Medulla oblongata (tissue), 1 donor: ENCODE measurements around the gene PPT2.
"Not testable (repeated sequence)": the region's sequence is repeated elsewhere in the genome, so short reads cannot be mapped to it uniquely, and the experiment has no call there.

Source experiments
- DNase-seq: peaks from one replicate; pipeline ENCODE4 v3.0.0-alpha.2; 2015; ENCODE audit errors: extremely low spot score

PPT2 gene

DNA sequence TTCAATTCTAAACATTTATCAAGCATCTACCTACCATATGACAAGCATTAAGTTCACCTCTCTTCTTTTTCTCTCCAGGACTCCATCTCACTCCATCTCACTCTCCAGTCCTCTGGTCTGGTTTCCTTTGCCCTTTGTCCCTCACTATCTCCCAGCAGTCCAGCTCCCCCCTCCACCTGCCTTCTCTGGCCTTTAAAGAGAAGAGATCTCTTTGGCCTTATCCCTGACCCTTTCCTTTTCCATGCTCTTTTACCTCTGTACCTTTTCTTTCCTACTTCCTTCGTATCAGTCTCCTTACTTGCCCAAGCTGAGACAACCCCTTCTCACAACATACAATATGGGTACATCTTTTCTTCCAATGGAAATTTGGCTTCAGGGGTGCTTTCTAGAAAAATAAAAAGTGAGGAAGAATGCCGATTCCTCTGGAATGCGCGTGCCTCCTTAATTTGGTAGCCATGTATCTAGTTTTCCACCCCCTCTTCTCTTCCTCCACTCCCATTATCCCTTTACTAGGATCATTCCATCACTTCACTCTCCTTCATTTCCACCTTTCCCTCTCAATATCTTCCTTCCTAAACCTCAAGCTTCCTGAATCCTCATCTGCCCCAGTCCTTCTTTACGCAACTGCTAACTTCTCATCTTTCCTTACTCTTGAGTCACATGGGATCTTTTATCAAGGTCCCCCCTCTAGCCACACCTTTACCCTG, 22.7 kb downstream of the PPT2 start:
- DNase-seq = peak; percentile 20

DNA sequence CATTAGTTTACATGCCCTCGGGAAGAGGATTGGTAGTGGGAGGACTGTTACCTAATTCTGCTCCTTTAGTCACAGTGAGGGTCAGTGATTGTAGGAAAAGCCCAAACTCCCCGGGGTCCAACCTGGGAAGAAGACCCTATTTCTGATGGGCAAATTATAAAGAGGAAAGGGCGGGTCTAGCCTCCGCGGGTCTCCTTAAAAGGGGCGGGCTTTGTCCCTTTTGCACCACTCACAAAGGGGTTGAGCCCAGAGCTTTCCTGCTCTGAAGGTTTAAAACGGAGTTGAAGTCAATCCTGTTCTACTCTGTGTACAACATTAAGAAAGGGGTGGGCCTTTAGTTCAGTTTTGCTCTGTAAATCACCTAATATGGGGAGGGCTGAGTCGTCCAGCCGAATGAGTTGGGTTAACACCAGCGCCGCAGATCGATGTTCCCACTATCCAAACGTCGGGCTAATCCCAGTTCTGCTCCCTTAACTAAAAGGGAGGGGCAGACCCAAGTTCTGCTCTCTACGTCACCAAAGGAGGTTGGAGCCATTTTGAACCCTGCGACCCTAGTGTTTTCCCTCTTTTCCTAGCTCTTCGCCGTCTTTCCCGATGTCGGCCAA, 23.3 kb downstream of the PPT2 start:
- no peak for DNase-seq

DNA sequence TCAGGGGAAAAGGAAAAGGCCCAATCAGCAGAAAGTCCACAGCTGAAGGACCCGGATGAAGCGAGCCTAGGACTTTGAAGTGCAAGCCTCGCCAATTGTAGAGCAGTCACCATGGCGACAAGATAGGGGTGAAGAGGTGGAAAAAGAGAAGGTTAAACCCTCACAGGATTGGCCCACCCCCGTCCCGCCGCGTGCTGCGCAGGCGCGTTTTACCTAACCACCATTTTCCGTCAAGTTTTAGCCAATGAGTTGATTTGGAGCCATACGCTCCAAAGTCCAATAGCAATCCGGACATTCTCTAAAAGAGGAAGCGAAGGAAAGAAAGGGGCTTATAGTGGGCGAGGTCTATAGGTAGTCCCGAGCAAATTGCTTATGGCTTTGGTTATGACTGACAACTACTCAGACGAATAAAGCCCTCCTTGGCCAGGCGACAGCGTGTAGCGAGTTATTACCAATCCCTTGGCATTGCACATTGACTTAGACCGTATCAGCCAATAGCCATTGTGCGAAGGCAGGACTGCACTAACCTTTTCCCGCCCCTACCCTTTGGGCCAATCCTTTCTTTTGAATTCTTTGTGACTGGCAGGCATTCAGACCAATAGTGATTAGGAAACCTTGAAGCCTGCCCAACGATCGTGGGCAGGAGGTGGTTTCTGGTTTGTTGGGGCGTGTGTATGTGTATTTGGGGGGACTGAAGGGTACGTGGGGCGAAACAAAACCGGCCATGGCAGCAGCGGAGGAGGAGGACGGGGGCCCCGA, 24.0 kb downstream of the PPT2 start, which contains the start of gene RNF5:
RNF5 (plus strand) TSS at position 618 of the 759 bp plus-strand sequence; CDS start at position 725, 107 bp downstream.
- peak; percentile 100 for DNase-seq

DNA sequence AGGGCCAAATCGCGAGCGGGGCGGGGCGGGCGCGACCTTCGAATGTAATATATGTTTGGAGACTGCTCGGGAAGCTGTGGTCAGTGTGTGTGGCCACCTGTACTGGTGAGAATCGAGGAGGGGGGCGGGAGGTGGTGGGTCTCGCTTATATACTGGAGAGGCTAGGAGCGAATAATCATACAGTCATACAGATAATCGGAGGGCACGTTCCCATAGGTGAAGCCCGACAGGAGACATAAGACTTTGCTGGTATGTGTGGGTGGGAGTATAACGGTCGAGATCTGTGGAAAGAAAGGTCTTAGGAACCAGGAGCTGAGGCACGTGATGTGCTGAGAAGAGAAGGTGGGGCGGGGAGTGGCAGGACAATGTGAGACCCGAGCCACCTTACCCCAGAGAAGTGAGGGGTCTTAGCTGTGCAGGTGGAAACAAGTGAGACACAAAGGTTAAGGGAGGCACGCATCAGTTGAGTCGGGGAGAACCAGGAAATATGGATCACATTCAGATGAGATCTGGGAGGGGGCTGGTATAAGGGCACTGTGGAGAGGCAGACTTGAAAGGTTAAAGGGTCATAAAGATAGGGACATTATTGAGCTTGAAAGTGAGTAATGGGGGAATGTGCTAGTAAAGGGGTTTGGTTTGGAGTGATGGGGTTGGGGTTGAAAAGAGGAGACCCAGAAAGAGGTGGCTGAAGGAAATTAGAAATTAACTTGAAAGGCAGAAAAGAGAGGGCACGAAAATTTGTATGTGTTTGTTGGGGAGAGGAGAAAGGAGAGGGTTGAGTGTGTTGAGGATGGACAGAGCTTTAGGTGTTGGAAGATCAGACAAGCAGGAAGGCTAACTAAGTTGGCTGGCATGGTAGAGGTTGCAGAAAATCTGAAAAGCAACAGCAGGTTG, 24.9 kb downstream of the PPT2 start:
- DNase-seq = peak; percentile 49

DNA sequence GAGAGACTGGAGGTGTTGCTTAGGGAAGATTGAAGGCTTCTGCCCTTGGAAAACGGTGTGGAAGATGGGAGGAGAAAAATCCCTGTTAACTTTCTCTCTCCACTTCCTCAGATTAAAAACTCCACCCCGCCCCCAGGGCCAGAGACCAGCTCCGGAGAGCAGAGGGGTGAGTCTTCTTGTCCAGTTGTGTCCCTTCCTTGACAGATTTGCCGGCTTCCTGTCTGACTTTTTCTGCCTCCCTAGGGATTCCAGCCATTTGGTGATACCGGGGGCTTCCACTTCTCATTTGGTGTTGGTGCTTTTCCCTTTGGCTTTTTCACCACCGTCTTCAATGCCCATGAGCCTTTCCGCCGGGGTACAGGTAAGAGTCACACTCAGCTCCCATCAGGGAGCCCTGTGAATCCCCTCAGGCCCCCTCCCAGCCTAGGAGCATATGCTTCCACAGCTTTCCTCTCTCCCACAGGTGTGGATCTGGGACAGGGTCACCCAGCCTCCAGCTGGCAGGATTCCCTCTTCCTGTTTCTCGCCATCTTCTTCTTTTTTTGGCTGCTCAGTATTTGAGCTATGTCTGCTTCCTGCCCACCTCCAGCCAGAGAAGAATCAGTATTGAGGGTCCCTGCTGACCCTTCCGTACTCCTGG, 25.9 kb downstream of the PPT2 start:
- DNase-seq = no peak

DNA sequence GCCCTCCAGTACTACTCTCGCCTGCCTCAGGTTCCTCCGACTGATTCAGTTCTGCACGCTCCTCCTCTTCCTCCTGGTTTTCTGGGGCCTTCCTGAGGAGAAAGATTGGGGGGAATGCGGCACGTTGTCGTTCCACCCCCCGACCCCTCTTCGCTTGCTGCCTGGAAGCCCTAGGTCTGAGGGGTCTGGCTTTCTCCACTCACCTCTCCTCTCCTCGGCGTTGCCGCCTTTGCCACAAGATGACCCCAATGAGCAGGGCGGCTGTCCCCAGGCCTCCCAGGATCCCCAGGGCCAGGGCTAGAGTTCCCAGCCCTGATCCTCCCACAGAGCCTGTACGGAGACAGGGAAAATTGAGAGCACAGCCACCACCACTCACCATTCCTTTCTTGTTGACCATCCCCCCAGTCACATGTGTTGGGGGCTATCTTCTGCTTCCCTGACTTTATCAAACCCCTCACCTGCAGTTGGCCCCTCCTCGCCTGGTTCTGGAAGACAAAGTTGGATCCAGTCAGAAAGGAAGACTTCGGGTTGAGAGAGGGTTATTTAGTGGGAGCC, 27.3 kb downstream of the PPT2 start:
- no peak for DNase-seq

DNA sequence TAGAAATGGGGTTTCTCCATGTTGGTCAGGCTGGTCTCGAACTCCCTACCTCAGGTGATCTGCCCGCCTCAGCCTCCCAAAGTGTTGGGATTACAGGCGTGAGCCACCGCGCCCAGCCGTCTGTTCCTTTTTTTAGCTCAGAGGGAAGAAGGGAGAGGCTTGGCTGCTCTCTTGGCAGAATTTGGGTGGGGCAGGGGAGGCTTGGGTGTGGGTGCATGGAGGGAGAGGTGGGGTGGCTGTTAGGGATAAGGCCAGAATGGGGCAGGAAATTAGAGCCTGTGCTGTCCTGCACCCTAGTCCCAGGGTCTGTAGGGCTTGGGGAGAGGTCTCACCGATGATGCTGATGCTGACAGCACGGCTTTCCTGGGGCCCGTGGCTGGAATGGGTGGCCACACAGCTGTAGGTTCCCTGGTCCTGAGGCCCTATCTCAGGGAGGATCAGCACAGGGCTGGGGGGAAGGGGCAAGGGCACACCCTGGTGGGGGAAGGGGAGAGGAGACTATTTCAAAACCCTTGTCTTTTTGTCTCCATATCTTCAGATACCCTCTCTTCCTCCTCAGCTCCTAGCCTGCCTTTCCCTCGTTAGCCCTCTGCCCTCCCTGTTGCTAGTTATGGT, 28.1 kb downstream of the PPT2 start:
- no peak for DNase-seq

DNA sequence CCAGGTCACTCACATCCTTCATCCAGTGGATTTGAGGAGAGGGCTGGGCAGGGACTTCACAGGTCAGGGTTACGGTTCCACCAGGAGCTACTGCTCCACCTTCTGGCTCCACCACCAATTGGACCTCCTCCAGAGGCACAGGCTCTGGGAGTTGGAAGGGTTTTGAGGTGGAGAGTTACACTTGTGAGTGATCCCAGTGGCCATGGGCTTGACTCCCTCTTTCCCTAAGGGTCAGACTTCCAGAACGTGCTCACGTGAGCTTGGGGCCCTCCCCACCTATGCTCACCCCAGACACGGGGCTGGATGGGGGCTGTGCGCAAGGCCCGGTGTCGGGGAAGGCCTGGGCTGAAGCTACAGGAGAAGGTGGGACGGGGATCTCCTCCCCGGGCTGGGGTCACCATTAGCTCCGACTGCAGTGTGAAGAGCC, 28.6 kb downstream of the PPT2 start:
- DNase-seq = no peak

DNA sequence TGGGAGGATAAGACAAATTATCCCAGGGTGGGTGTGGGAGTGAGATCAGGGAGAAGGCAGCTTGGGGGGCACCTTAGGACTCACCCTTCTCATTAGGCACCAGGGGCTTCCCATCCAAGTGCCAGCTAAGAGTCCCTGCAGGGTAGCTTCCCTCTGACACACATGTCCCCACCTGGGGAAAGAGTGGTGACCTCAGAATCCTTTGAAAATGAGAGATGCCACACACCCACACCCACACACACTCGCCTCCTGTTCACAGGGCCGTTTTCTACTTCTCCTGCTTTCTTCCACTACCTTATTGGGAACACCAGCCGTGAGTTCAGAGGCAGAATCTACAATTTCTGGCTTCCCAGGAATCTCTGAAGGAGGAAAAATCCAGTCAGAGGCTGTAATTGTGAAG, 29.1 kb downstream of the PPT2 start:
- DNase-seq = no peak

DNA sequence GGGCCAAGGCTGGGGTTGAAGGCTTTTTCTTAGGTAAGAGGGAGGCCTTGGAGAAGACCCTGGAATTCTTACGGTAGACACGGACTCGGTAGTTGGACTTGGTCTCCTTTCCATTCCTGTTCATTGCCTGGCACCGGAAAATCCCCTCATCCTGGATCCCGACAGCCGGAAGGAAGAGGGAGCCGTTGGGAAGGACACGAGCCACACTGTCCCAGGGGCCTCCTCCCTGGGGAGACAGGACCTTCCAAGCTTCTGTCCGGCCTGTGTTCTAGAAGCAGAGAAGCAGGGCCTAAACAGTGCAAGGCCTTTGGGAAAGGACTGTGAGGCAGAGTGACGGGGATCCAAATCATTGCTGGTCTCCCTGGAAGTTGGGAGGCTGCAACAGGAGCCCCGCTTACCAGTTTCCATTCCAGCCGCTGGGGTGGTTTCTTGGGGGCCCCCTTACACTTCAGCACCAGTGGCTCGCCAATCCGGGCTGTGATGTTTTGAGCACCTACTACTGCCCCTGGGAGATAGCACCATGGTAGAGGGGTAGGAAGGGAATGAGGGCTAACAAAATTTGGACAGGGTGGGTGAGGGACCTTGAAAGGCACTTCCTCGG, 29.6 kb downstream of the PPT2 start:
- no peak for DNase-seq

DNA sequence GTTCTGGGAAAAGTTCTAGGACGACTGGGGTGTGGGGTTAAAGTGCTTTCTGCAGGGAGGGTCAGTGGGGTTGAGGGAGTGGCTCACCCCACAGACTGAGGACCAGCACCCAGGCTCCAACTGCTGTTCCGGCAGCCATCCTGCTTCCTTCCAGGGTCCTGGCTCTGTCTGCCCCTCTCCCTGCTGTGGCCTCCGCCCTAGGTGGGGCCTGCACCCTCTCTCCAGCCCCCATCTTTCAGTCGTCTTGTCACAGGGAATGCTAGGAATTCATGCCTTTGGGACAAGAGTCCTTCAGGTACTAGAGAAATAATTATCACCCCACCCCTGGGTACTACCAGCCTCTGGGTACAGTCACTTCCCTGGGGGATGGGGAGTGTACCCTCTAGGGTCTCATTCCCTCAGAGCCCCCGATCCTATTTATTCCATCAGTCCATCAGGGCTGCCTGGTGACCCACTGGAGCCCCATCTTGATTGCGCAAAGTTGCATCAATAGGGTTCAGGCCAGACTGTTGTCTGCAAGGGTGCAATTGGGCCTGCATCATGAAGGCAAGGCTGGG, 30.2 kb downstream of the PPT2 start, which contains the start of gene AGER:
AGER (minus strand) TSS at position 170 of the 557 bp plus-strand sequence; CDS start at position 139, 31 bp downstream.
- no peak for DNase-seq

DNA sequence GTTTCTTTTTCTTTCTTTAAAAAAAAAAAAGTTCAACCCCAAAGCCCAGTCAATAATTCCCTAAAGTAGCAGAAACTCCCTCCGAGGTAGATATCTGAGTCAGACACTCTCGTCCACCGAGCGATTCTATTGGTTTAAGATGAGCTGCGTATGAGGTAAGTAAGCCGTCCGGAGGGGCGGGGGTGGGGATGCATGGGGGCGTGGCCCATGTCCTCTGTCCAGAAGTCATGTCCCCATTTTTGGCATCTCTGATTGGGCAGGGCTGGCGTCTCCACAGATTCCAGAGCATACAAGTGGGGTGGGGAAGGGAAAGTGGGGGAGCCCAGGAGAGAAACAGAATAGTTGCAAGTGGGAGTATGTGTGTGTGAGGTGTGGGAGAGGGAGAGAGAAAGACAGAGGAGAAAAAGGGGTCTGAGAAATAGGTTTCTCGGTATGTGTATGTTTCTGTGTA, 31.8 kb downstream of the PPT2 start:
- not testable (repeated sequence) for DNase-seq

DNA sequence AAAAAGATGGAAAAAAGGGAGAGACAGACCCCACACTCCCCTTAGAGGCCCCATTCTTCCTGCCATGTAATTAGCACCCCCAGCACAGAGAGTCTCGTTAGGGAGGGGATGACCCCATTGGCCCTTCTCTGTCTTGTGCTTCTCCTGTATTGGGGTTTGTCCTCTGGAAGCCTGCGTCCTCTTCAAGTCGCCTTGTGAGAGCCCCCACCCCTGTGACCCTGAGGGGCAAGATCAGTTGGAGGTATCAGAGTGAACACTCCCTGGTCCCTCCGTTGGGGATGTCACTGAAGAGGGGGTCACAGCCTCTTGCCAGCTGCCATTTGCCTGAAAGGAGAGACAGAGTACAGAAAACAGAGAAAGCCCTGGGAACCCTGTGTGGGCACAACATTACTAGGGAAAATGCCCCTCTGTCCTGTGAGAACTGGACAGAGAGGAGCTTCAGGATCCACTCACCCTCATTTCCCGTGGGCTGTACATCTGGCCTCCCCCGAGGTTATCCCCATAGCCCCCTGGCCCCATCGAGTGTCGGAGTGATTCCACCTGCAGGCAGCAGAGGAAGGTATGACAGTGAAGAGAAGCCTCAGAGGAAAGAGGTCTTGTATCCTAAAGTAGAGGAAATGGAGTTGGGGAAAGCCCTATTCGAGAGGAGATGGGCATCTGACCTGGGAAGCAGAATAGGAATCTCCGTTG, 32.4 kb downstream of the PPT2 start:
- DNase-seq = not testable (repeated sequence)

DNA sequence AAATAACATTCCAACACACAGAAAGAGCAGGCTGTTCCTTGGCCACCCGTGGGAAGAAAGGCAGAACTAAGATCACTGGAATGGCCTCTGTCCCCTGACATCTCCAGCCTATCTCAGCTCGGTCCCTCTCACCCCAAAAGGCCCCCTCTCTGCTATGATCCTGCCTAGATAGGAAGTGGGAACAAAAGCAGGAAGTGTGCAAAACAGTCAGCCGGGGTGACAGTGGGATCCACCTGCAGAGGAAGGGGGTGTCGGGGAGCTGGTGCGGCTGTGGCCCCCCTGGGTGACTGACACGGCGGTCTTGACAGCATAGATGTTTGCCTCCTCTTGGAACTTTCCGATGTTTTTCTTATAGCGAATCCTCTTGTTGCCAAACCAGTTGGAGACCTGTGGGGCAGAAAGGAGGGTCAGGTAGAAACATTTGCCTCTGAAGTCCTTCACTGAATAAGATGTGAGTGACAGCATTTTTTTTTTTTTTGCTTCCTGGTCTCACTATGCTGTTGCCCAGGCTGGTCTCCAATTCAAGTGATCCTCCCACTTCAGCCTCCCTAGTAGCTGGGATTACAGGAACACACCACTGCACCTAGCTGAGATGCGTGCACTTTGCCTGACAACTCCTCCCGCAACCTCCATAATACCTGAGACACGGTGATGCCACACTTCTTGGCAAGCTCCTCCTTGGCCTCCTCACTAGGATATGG, 33.2 kb downstream of the PPT2 start:
- DNase-seq = no peak

DNA sequence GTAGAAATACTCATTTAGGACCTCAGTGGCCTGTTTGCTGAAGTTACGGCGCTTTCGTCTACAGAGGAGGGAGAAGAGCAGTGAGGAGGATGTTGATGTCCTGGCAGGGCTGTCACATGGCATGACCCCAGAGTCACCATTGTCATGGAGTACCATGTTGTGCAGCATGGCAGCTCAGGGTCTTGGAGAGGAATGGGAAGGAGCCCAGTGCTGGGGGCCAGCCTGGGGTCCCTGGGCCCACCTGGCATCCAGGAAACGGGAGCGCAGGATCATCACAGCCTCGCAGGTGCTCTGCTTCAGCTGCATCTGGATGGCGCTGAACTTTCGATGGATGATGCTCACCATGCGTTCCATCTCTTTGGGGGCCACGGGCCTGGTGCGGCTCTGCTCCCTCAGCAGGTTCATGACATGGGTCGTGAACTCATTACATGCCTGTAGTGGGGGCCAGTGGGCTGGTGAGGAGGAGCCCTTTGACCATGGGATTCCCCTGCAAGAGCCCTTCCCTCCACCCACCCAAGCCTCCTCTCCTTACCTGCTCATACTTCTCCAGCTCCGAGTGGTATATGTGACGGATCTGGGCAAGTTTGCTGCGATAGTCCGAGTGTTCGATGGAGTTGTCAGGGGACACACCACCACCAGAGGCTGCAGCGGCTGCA, 33.9 kb downstream of the PPT2 start:
- not testable (repeated sequence) for DNase-seq

DNA sequence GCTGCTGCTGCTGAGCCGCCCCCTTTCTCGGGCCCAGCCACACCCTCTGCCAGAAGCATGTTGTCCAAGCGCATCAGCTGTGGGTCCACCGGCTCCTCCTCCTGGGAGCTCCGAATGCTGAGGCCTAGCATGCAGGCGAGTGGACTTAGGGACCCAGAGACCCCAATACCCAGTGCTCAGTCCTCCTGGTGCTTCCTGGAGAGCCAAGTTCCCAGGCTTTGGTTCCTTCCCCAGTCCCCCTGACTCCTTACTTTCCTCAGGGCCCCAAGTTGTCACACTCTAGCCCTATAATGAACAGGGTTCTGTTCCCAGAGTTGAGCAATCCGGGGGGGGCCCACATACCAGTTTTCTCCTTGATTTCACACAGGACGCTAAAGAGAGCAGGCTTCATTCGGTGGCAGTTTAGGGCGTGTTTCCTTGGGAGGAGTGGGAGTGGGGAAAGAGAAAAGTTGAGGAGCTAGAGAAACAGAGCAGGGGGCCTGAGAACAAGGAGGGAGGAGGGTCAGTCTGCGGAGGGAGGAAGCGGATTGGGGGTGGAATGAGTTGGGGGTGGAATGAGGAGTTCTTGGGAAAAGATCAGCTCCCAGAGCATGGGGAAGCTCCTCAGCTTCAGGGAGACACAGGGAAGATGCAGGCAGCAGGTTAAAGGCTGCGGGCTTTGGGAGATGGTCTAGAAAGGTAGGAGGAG, 34.6 kb downstream of the PPT2 start:
- no peak for DNase-seq
